ENCODE data around the gene PPP3CB. TPM values are rescaled to one million over a fixed set of nuclear protein-coding genes. Genes with fewer than 3 reads are reported as not detected.

PPP3CB gene
- total RNA-seq, 2 experiments from 2014 or later, result 42.3 to 45.3 TPM

GRCh38 chr10:73480158-73480557 lies 15.7 kb downstream of the PPP3CB start:
- Mint-ChIP-seq H3K4me3 (no peak overlapping the region), H3K36me3 (ENCODE audit: low read depth) (peaks cover 32% of the 10 kb centered on the region), H3K9me3 (ENCODE audit: low read depth) (no peaks in the 10 kb centered on the region), H3K27me3 (no peaks in the 10 kb centered on the region), H3K4me1 (peaks cover 31% of the 10 kb centered on the region), H3K27ac (no peak overlapping the region)
- DNase-seq (no peak), ATAC-seq (peak; percentile 81)
- ChIA-PET POLR2A (no interaction called here), CTCF (interaction anchor here (1.6 kb wide), 1 partner anchor 15 kb away, joined by 6 read pairs; no protein-coding TSS in a partner anchor)
- intact Hi-C loops (cut with DNase I, micrococcal nuclease), result loop anchor here (1.0 kb wide), 1 partner anchor 15 kb away; no protein-coding TSS in a partner anchor

DNA sequence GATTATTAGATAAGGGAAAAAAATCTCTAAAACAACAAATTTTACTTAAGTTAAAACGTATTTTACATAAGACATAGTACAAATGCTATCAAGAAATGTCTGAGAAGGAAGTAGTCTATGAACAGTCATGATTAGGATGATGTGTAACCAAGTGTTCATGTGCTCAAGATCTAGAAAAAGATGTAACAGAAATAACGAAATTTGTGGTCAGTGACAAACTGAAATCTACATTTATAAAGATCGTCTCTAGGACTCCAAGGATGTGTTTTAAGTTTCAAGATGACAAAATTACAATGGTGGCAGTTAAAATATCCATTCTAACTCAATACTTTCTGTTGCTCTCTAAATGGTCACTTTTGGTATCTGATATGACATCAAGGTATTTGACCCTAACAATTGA lies 17.2 kb downstream of the PPP3CB start:
- ATAC-seq (peak; percentile 89), DNase-seq (no peak)
- Mint-ChIP-seq H3K27me3 (no peaks in the 10 kb centered on the region), H3K36me3 (ENCODE audit: low read depth) (peaks cover 33% of the 10 kb centered on the region), H3K4me3 (no peak overlapping the region), H3K27ac (peak overlapping the region; percentile 78), H3K9me3 (ENCODE audit: low read depth) (no peaks in the 10 kb centered on the region), H3K4me1 (peaks cover 31% of the 10 kb centered on the region)
- intact Hi-C loops (cut with DNase I, micrococcal nuclease), result loop anchor here in 1 of 2 experiments (1.0 to 5.0 kb wide), 3 partner anchors 64 to 916 kb away; partner anchors contain the start of genes ANXA7 and MRPS16
- POLR2A ChIA-PET, result no interaction called here
- CTCF ChIA-PET, result no interaction called here

- intact Hi-C loops (cut with DNase I, micrococcal nuclease), result no loop called here
- H3K27me3 Mint-ChIP-seq, result no peaks in the 10 kb centered on the region
- H3K27ac Mint-ChIP-seq, result no peak overlapping the region
- POLR2A ChIA-PET, result no interaction called here
- H3K9me3 Mint-ChIP-seq (ENCODE audit: low read depth), result no peaks in the 10 kb centered on the region
- H3K36me3 Mint-ChIP-seq (ENCODE audit: low read depth), result peaks cover 32% of the 10 kb centered on the region
- peaks cover 3% of the 10 kb centered on the region for H3K4me1 Mint-ChIP-seq
- DNase-seq (no peak), ATAC-seq (no peak)
- no peak overlapping the region for H3K4me3 Mint-ChIP-seq
- CTCF ChIA-PET, result no interaction called here
These were observed 24.6 kb downstream of the PPP3CB start for GRCh38 chr10:73471226-73471625.

DNA sequence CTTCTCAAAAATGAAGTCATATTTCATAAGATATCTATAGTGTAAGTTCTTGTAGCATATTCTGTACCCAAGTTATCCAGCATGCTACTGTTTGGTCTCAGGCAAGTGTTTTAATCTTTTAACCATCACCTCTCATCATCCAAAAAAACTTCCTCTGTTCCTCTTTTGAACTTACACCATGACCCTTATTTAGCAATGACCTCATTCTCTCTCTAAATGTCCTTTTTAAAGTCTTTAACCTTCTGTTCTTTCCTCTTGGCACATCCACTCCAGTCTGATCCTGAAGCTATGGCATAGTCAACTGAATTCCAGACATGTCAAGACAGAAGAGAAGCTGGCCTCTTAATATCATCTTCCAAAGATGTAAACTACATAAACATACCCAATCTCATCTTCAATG lies 26.2 kb downstream of the PPP3CB start:
- H3K4me1 Mint-ChIP-seq, result peaks cover 3% of the 10 kb centered on the region
- ATAC-seq, result no peak

DNA sequence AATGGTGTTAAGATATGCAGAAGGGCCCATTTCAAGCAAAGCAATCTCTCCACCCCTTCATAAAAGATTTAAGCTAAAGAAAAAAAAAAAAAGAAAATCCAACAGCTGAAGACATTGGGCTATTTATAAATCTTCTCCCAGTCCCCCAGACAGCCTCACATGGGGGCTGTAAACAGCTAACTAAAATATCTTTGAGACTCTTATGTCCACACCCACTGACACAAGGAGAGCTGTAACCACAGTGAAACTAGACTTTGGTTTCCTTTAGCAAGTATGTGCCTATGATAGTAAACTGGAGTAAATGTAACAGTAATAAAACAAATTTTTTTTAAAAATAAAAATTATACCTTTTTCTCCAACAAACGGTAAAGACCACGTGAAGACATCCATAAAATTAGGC lies 28.6 kb downstream of the PPP3CB start:
- ATAC-seq, result no peak
- Mint-ChIP-seq H3K4me1 (peaks cover 3% of the 10 kb centered on the region), H3K27me3 (no peaks in the 10 kb centered on the region), H3K9me3 (ENCODE audit: low read depth) (no peaks in the 10 kb centered on the region), H3K36me3 (ENCODE audit: low read depth) (peaks cover 34% of the 10 kb centered on the region), H3K27ac (no peak overlapping the region), H3K4me3 (no peak overlapping the region)
- CTCF ChIA-PET, result no interaction called here
- POLR2A ChIA-PET, result interaction anchor here (0.5 to 0.7 kb wide), 2 partner anchors 27 to 35 kb away, joined by 3 to 5 read pairs; no protein-coding TSS in a partner anchor
- intact Hi-C loops (cut with DNase I, micrococcal nuclease), result no loop called here
- no peak for DNase-seq

More for the DNA sequence above, 26.2 kb downstream of the PPP3CB start:
- H3K36me3 Mint-ChIP-seq (ENCODE audit: low read depth), result peaks cover 32% of the 10 kb centered on the region
- ChIA-PET POLR2A (no interaction called here), CTCF (interaction anchor here (0.6 kb wide), 1 partner anchor 72 kb away, joined by 3 read pairs; no protein-coding TSS in a partner anchor)
- intact Hi-C loops (cut with DNase I, micrococcal nuclease), result no loop called here
- no peaks in the 10 kb centered on the region for H3K27me3 Mint-ChIP-seq
- no peak for DNase-seq
- H3K9me3 Mint-ChIP-seq (ENCODE audit: low read depth), result no peaks in the 10 kb centered on the region
- H3K4me3 Mint-ChIP-seq, result no peak overlapping the region
- H3K27ac Mint-ChIP-seq, result no peak overlapping the region

- POLR2A ChIA-PET, result no interaction called here
- intact Hi-C loops (cut with DNase I, micrococcal nuclease), result no loop called here
- Mint-ChIP-seq H3K27ac (no peak overlapping the region), H3K4me3 (no peak overlapping the region), H3K4me1 (peaks cover 3% of the 10 kb centered on the region), H3K9me3 (ENCODE audit: low read depth) (no peaks in the 10 kb centered on the region), H3K36me3 (ENCODE audit: low read depth) (peaks cover 33% of the 10 kb centered on the region), H3K27me3 (no peaks in the 10 kb centered on the region)
- ATAC-seq (no peak), DNase-seq (no peak)
- CTCF ChIA-PET, result no interaction called here
These were observed 29.7 kb downstream of the PPP3CB start for GRCh38 chr10:73465978-73466726.

DNA sequence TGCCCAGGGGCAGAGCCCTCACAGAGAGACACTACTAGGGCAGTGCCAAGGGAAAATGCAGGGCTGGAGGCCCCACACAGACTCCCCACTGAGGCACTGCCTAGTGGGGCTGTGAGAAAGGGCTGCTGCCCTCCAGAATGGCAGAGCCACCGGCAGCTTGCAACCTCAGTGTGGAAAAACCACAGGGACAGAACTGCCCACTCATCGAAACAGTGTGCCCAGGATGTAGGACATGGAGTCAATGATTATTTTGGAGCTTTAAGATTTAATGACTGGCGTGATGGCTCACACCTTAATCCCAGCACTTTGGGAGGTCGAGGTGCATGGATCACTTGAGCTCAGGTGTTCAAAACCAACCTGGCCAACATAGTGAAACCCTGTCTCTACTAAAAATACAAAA lies 34.9 kb downstream of the PPP3CB start:
- no peaks in the 10 kb centered on the region for H3K9me3 Mint-ChIP-seq (ENCODE audit: low read depth)
- H3K4me1 Mint-ChIP-seq, result no peaks in the 10 kb centered on the region
- ChIA-PET POLR2A (no interaction called here), CTCF (no interaction called here)
- peaks cover 23% of the 10 kb centered on the region for H3K36me3 Mint-ChIP-seq (ENCODE audit: low read depth)
- H3K27ac Mint-ChIP-seq, result no peak overlapping the region
- DNase-seq (no peak), ATAC-seq (no peak)
- intact Hi-C loops (cut with DNase I, micrococcal nuclease), result no loop called here
- H3K4me3 Mint-ChIP-seq, result no peak overlapping the region
- no peaks in the 10 kb centered on the region for H3K27me3 Mint-ChIP-seq

- intact Hi-C loops (cut with DNase I, micrococcal nuclease), result no loop called here
- CTCF ChIA-PET, result no interaction called here
- Mint-ChIP-seq H3K27me3 (no peaks in the 10 kb centered on the region), H3K36me3 (ENCODE audit: low read depth) (peaks cover 19% of the 10 kb centered on the region), H3K4me1 (no peaks in the 10 kb centered on the region), H3K9me3 (ENCODE audit: low read depth) (no peaks in the 10 kb centered on the region), H3K27ac (no peak overlapping the region), H3K4me3 (no peak overlapping the region)
- ATAC-seq, result no peak
- DNase-seq, result no peak
- POLR2A ChIA-PET, result interaction anchor here (0.5 kb wide), 1 partner anchor 35 kb away, joined by 6 read pairs; no protein-coding TSS in a partner anchor
These were observed 36.0 kb downstream of the PPP3CB start for GRCh38 chr10:73459683-73460314.

GRCh38 chr10:73456187-73456890 lies 39.5 kb downstream of the PPP3CB start:
- no peaks in the 10 kb centered on the region for H3K9me3 Mint-ChIP-seq (ENCODE audit: low read depth)
- no peaks in the 10 kb centered on the region for H3K4me1 Mint-ChIP-seq
- no peaks in the 10 kb centered on the region for H3K27me3 Mint-ChIP-seq
- H3K4me3 Mint-ChIP-seq, result no peak overlapping the region
- intact Hi-C loops (cut with DNase I, micrococcal nuclease), result no loop called here
- ChIA-PET POLR2A (no interaction called here), CTCF (no interaction called here)
- no peak overlapping the region for H3K27ac Mint-ChIP-seq
- DNase-seq (no peak), ATAC-seq (no peak)
- peaks cover 10% of the 10 kb centered on the region for H3K36me3 Mint-ChIP-seq (ENCODE audit: low read depth)

DNA sequence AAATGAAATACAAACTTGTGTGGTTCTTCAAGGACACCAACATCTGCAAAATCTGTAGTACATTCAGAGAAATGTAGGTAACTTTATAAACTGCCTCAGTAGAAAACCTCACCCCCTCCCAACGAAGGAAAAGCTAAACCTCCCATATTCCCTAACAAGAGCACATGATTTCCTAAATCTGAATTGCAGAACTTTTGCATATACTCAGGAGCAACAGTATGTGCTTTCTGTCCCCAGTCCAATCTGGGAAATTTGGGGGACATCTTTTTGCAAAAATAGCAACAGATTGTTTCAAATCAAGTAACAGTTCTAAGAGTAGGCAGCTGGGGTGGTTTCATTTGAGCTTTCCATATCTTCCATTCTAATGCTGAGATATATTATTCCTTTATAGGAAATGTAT lies 46.7 kb downstream of the PPP3CB start:
- ATAC-seq (no peak), DNase-seq (no peak)
- no peak overlapping the region for H3K27ac Mint-ChIP-seq
- no peaks in the 10 kb centered on the region for H3K9me3 Mint-ChIP-seq (ENCODE audit: low read depth)
- no peaks in the 10 kb centered on the region for H3K27me3 Mint-ChIP-seq
- POLR2A ChIA-PET, result no interaction called here
- CTCF ChIA-PET, result interaction anchor here (0.7 kb wide), 1 partner anchor 1474 kb away, joined by 5 read pairs; no protein-coding TSS in a partner anchor
- no peak overlapping the region for H3K4me3 Mint-ChIP-seq
- H3K36me3 Mint-ChIP-seq (ENCODE audit: low read depth), result peaks cover 10% of the 10 kb centered on the region
- peaks cover 2% of the 10 kb centered on the region for H3K4me1 Mint-ChIP-seq
- intact Hi-C loops (cut with DNase I, micrococcal nuclease), result no loop called here

GRCh38 chr10:73448384-73448783 lies 47.4 kb downstream of the PPP3CB start:
- Mint-ChIP-seq H3K27ac (no peak overlapping the region), H3K4me1 (peaks cover 2% of the 10 kb centered on the region), H3K4me3 (no peak overlapping the region), H3K9me3 (ENCODE audit: low read depth) (no peaks in the 10 kb centered on the region), H3K27me3 (no peaks in the 10 kb centered on the region), H3K36me3 (ENCODE audit: low read depth) (peaks cover 10% of the 10 kb centered on the region)
- ChIA-PET POLR2A (no interaction called here), CTCF (no interaction called here)
- ATAC-seq, result no peak
- DNase-seq, result no peak
- intact Hi-C loops (cut with DNase I, micrococcal nuclease), result no loop called here
